ENCODE measurements around the gene SP110. TPM values are rescaled to one million over a fixed set of nuclear protein-coding genes. Genes with fewer than 3 reads are reported as not detected.
A peak's percentile ranks its signal among the peaks of the same experiment; 100 is the strongest.

Gene SP110
- total and polyA plus RNA-seq, 2 of the 8 experiments (the other 6 are each of a cell fraction or from before 2014, with no cell fraction given) = 3.1 to 7.1 TPM

- DNase-seq (ENCODE audit: low read depth in 1 of 2, low spot score in 2 of 2) (no peak), FAIRE-seq (no peak)
- Histone ChIP-seq H4K91ac (replicated peaks; ENCODE audit: insufficient read length, low read length) (peak overlapping the region; percentile 62), H3K14ac (ENCODE audit: insufficient read length) (no peak overlapping the region), H3K23me2 (ENCODE audit: low read depth, low read length) (peaks cover 2% of the 10 kb centered on the region; the same call in 1 of the 2 replicates), H2BK20ac (ENCODE audit: low read length) (no peak overlapping the region), H3K4me2 (ENCODE audit: insufficient read depth in 1 of 2, low read depth in 2 of 2, low read length in 2 of 2) (no peak overlapping the region), H4K8ac (ENCODE audit: extremely low read depth, insufficient read depth, low read length) (no peak overlapping the region), H2AFZ (ENCODE audit: low read length) (no peak overlapping the region), H3K36me3 (ENCODE audit: control insufficient read depth in 2 of 4, insufficient read depth in 4 of 4, low read length in 3 of 4) (no peaks in the 10 kb centered on the region), H3K27me3 (replicated peaks in 1 of 4; ENCODE audit: control insufficient read depth in 3 of 4, extremely low read depth in 1 of 4, insufficient read depth in 3 of 4, low read length in 3 of 4) (no peaks in the 10 kb centered on the region), H2BK12ac (ENCODE audit: low read depth, low read length) (no peak overlapping the region), H3K4me3 (ENCODE audit: extremely low read depth in 1 of 4, insufficient read depth in 2 of 4, low read depth in 3 of 4, low read length in 4 of 4) (no peak overlapping the region), H2BK15ac (ENCODE audit: low read length) (no peak overlapping the region), H3K79me1 (ENCODE audit: low read depth, low read length) (no peaks in the 10 kb centered on the region), H3K27ac (ENCODE audit: low read depth, low read length) (no peak overlapping the region), H3K4ac (replicated peaks; ENCODE audit: insufficient read length, low read depth, low read length) (no peak overlapping the region), H3K23ac (ENCODE audit: insufficient read length) (no peak overlapping the region), H3K9ac (replicated peaks in 1 of 4; ENCODE audit: extremely low read depth in 1 of 4, low read depth in 3 of 4, low read length in 3 of 4) (no peak overlapping the region), H4K5ac (ENCODE audit: insufficient read length, low read depth, low read length) (no peak overlapping the region), H3K18ac (ENCODE audit: extremely low read depth, low read length) (no peak overlapping the region), H3K9me3 (ENCODE audit: insufficient read depth in 2 of 2, low read depth in 1 of 2, low read length in 1 of 2) (no peaks in the 10 kb centered on the region), H3K4me1 (replicated peaks in 1 of 4; ENCODE audit: control insufficient read depth in 3 of 4, insufficient read depth in 4 of 4, low read length in 3 of 4) (peaks cover 0 to 6% (median 1%) of the 10 kb centered on the region in 4 experiments; a peak in 3 of 7 replicates), H2AK5ac (ENCODE audit: low read depth, low read length) (no peak overlapping the region), H2BK5ac (ENCODE audit: low read depth, low read length) (no peak overlapping the region), H3K56ac (replicated peaks; ENCODE audit: insufficient read length, low read depth, low read length) (no peak overlapping the region), H4K20me1 (replicated peaks in 1 of 2; ENCODE audit: control insufficient read depth in 1 of 2, insufficient read depth in 2 of 2, low read length in 2 of 2) (no peaks in the 10 kb centered on the region), H2BK120ac (replicated peaks; ENCODE audit: low read depth, low read length) (no peak overlapping the region), H3K79me2 (ENCODE audit: control insufficient read depth in 1 of 2, insufficient read depth in 2 of 2, low read length in 2 of 2) (no peaks in the 10 kb centered on the region)
- 96% methylated on average over 4 of the region's 4 CpGs; no CpG with 5 or more reads in 1 of the 2 experiments for WGBS, 2 experiments (ENCODE audit: extremely low coverage in 1 of 2, insufficient coverage in 1 of 2, insufficient read length in 1 of 2, insufficient replicate concordance in 2 of 2, low coverage in 1 of 2, low lambda C conversion rate in 2 of 2, missing lambda C conversion rate in 1 of 2)
- CTCF ChIA-PET (ENCODE audit: partially characterized antibody) = interaction anchor here (0.6 to 1.1 kb wide), 4 partner anchors 10 to 284 kb away, joined by 3 to 4 read pairs (median 3); no protein-coding TSS in a partner anchor
- POLR2A ChIA-PET (ENCODE audit: partially characterized antibody) = no interaction called here
- TF ChIP-seq TEAD4 (IDR thresholded peaks at IDR 0.05; ENCODE audit: low read depth, low read length) = no peak
- no peak for TF ChIP-seq E2F6 (IDR thresholded peaks at IDR 0.05)
- TF ChIP-seq CHD1 (IDR thresholded peaks at IDR 0.05; ENCODE audit: low read depth, low read length) = no peak
- TF ChIP-seq BRCA1 (IDR thresholded peaks at IDR 0.05; ENCODE audit: low read depth, low read length) = no peak
These were observed 1.7 kb upstream of the SP110 start for GRCh38 chr2:230221493-230221892.
